Inferior parietal cortex (tissue), 1 donor: ENCODE results near the gene MECP2.
"Not testable (repeated sequence)": the region's sequence is repeated elsewhere in the genome, so short reads cannot be mapped to it uniquely, and the experiment has no call there.

ENCODE experiments used
- DNase-seq: peaks from one replicate; pipeline ENCODE4 v3.0.0-alpha.2; 2016; ENCODE audit errors: extremely low spot score

The MECP2 gene

GRCh38 chrX:153993079-153993478 is 104.4 kb downstream of the MECP2 start:
- DNase-seq = no peak

GRCh38 chrX:153992180-153992579 is 105.3 kb downstream of the MECP2 start:
- no peak for DNase-seq

- no peak for DNase-seq
These were observed 106.4 kb downstream of the MECP2 start for GRCh38 chrX:153991013-153991580.

- DNase-seq = no peak
These were observed 107.4 kb downstream of the MECP2 start for GRCh38 chrX:153989973-153990655.

- no peak for DNase-seq
These were observed 109.0 kb downstream of the MECP2 start for GRCh38 chrX:153988493-153988892.

GRCh38 chrX:153984351-153985178 is 113.0 kb downstream of the MECP2 start:
- DNase-seq = no peak

- no peak for DNase-seq
These were observed 114.2 kb downstream of the MECP2 start for GRCh38 chrX:153983321-153983801.

- no peak for DNase-seq
These were observed 115.6 kb downstream of the MECP2 start for GRCh38 chrX:153981771-153982533.

GRCh38 chrX:153981231-153981630 is 116.3 kb downstream of the MECP2 start:
- DNase-seq = no peak

- DNase-seq = not testable (repeated sequence)
These were observed 117.1 kb downstream of the MECP2 start for GRCh38 chrX:153980394-153980793.

- DNase-seq = no peak
These were observed 122.7 kb downstream of the MECP2 start for GRCh38 chrX:153974726-153975286.

- no peak for DNase-seq
These were observed 123.4 kb downstream of the MECP2 start for GRCh38 chrX:153974003-153974725.

- no peak for DNase-seq
These were observed 124.2 kb downstream of the MECP2 start for GRCh38 chrX:153973127-153974002.

- peak; percentile 85 for DNase-seq
These were observed 125.0 kb downstream of the MECP2 start, which contains the start of gene TMEM187 for GRCh38 chrX:153972368-153973126. Gene TMEM187 (plus strand): TSS chrX:153972754. CDS start chrX:153982063, 9,309 bp downstream.
